ENCODE measurements around the gene EPN2.
A peak's percentile ranks its signal among the peaks of the same experiment; 100 is the strongest.

EPN2 gene

DNA sequence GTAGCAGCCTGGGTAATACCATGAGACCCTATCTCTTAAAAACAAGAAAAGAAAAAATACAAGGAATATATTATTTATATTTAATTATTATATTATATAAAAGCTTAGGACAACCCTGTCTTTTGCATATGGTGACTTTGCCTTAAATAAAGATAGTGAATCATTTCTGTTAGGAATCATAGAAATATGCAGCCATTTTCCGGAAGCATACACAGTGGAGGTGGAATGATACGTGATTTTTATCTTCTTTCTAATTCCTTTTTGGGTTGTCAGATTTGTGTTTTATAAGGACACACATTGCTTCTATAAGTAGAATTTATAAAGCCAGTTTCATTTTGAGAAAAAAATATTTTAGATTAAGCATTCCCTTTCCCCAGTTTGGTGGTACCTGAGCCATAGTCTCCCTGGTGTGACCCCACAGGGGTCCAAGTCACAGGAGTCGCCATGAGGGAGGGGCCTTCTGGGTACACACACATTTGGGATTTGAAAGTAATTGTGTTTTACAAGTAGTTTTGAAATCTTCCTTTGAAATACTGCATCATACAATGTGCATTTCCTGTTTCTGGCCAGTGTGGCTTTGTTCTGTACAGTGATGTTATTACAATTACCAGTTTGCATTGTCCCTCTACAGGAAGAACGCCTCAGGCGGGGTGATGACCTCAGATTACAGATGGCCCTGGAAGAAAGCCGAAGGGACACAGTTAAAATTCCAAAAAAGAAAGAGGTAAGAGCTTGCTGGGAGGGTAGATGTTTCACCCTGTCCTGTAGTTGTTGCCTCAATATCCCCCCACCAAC is 74.5 kb downstream of the EPN2 start:
- peaks cover 24% of the 10 kb centered on the region for H3K79me1 ChIP-seq (replicated peaks; ENCODE audit: low read length, poor library complexity, severe bottlenecking)
- no peak overlapping the region for H2AK5ac ChIP-seq (ENCODE audit: low read length, severe bottlenecking)
- H2BK5ac ChIP-seq (ENCODE audit: low read depth, low read length, poor library complexity, severe bottlenecking): no peak overlapping the region
- H4K91ac ChIP-seq (ENCODE audit: low read length): no peak overlapping the region
- no peak overlapping the region for H3K18ac ChIP-seq (ENCODE audit: low read depth in 1 of 2, low read length in 2 of 2)
- no peak overlapping the region for H3K4me2 ChIP-seq (ENCODE audit: low read length, poor library complexity, severe bottlenecking)
- H3K27me3 ChIP-seq (ENCODE audit: control insufficient read depth in 1 of 2, insufficient read depth in 1 of 2, low read length in 2 of 2): no peaks in the 10 kb centered on the region
- 84% methylated on average over 6 of the region's 6 CpGs for WGBS
- H3K9ac ChIP-seq (ENCODE audit: low read length): no peak overlapping the region
- H2BK12ac ChIP-seq (ENCODE audit: low read length in 2 of 2): no peak overlapping the region
- H2AFZ ChIP-seq (ENCODE audit: low read depth, low read length): no peak overlapping the region
- H3K4ac ChIP-seq (ENCODE audit: low read depth in 1 of 2, low read length in 2 of 2): no peak overlapping the region
- H2BK120ac ChIP-seq (ENCODE audit: low read depth, low read length): no peak overlapping the region
- H2BK15ac ChIP-seq (ENCODE audit: low read depth, poor library complexity, severe bottlenecking): no peak overlapping the region
- H3K9me3 ChIP-seq (ENCODE audit: control insufficient read depth, low read length): no peaks in the 10 kb centered on the region
- no peak for DNase-seq
- no peak overlapping the region for H3K27ac ChIP-seq (ENCODE audit: low read length, poor library complexity, severe bottlenecking)
- no peak overlapping the region for H3K23ac ChIP-seq (ENCODE audit: low read length in 2 of 2)
- H3K4me3 ChIP-seq (ENCODE audit: insufficient read depth in 1 of 2, low read depth in 1 of 2, low read length in 2 of 2): no peak overlapping the region
- H3K14ac ChIP-seq (ENCODE audit: low read length in 2 of 2): no peak overlapping the region
- H4K8ac ChIP-seq (ENCODE audit: low read length): no peak overlapping the region
- peaks cover 21% of the 10 kb centered on the region for H3K4me1 ChIP-seq (ENCODE audit: control insufficient read depth, insufficient read depth, low read depth, low read length)
- peaks cover 43 to 83% of the 10 kb centered on the region in 2 experiments for H3K36me3 ChIP-seq (ENCODE audit: control insufficient read depth in 1 of 2, insufficient read depth in 2 of 2, low read depth in 1 of 2, low read length in 2 of 2)

DNA sequence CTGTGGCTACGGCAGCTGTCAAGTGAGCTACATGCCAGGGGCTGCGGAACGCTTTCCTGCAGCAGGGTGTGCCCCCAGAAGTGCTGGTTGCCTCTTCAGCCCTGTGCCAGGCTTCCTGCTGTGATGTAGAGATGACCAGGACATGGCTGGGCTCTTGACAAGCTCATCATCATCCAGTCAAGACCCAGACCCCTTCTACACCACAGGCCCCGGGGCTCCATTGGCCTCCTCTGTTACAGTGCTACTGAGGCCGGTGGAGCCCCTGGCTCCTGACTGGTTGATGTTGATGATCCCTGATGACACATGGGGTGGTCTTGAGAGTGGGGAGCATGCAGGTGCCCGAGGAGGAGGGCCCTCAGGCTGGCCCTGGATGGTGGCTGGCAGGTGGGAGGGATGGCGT is 75.2 kb downstream of the EPN2 start:
- H4K91ac ChIP-seq (ENCODE audit: low read length): no peak overlapping the region
- H3K18ac ChIP-seq (ENCODE audit: low read depth in 1 of 2, low read length in 2 of 2): no peak overlapping the region
- H2AFZ ChIP-seq (ENCODE audit: low read depth, low read length): no peak overlapping the region
- peak overlapping the region in 1 of 2 experiments; percentile 29 for H2BK12ac ChIP-seq (ENCODE audit: low read length in 2 of 2)
- no peak overlapping the region for H3K14ac ChIP-seq (ENCODE audit: low read length in 2 of 2)
- no peak overlapping the region for H3K23ac ChIP-seq (ENCODE audit: low read length in 2 of 2)
- peak overlapping the region; percentile 19 for H2AK5ac ChIP-seq (ENCODE audit: low read length, severe bottlenecking)
- H3K9ac ChIP-seq (ENCODE audit: low read length): no peak overlapping the region
- no peak for DNase-seq
- no peak overlapping the region for H3K4ac ChIP-seq (ENCODE audit: low read depth in 1 of 2, low read length in 2 of 2)
- H2BK5ac ChIP-seq (ENCODE audit: low read depth, low read length, poor library complexity, severe bottlenecking): no peak overlapping the region
- H3K4me3 ChIP-seq (ENCODE audit: insufficient read depth in 1 of 2, low read depth in 1 of 2, low read length in 2 of 2): no peak overlapping the region
- no peaks in the 10 kb centered on the region for H3K27me3 ChIP-seq (ENCODE audit: control insufficient read depth in 1 of 2, insufficient read depth in 1 of 2, low read length in 2 of 2)
- peaks cover 43 to 86% of the 10 kb centered on the region in 2 experiments for H3K36me3 ChIP-seq (ENCODE audit: control insufficient read depth in 1 of 2, insufficient read depth in 2 of 2, low read depth in 1 of 2, low read length in 2 of 2)
- peaks cover 24% of the 10 kb centered on the region for H3K79me1 ChIP-seq (replicated peaks; ENCODE audit: low read length, poor library complexity, severe bottlenecking)
- no peak overlapping the region for H2BK15ac ChIP-seq (ENCODE audit: low read depth, poor library complexity, severe bottlenecking)
- no peak overlapping the region for H3K4me2 ChIP-seq (ENCODE audit: low read length, poor library complexity, severe bottlenecking)
- no peak overlapping the region for H2BK120ac ChIP-seq (ENCODE audit: low read depth, low read length)
- H3K9me3 ChIP-seq (ENCODE audit: control insufficient read depth, low read length): no peaks in the 10 kb centered on the region
- WGBS: 96% methylated on average over 7 of the region's 7 CpGs
- H3K4me1 ChIP-seq (ENCODE audit: control insufficient read depth, insufficient read depth, low read depth, low read length): peaks cover 26% of the 10 kb centered on the region
- no peak overlapping the region for H3K27ac ChIP-seq (ENCODE audit: low read length, poor library complexity, severe bottlenecking)
- no peak overlapping the region for H4K8ac ChIP-seq (ENCODE audit: low read length)

DNA sequence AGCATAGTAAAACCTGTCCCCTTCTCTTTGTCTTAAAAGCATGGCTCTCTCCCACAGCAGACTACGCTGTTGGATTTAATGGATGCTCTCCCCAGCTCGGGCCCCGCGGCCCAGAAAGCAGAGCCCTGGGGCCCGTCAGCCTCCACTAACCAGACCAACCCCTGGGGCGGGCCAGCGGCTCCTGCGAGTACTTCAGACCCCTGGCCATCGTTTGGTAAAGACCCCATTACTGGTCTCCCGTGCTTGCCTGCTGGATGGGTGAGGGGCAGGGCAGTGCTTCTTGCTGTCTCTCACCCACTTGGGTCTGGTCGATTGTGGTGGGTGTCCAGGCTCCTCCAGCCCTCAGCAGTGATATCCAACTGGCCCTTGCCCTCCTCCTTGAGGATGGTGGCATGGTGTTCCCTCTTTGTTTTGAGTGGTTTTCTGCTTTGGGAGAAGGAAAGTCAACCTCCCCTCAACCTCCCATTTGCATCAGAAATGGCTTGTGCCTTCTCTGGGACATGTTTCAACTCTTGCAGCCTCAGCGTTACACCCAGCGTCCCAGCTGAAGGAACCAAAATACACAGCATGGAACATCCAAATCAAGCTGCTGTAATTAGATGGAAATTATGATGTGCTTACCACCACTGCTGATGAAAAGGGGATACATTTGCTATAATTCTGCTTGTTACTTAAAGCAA is 76.0 kb downstream of the EPN2 start:
- Histone ChIP-seq H2AFZ (ENCODE audit: low read depth, low read length) (no peak overlapping the region), H4K91ac (ENCODE audit: low read length) (no peak overlapping the region), H3K23ac (ENCODE audit: low read length in 2 of 2) (no peak overlapping the region), H3K36me3 (ENCODE audit: control insufficient read depth in 1 of 2, insufficient read depth in 2 of 2, low read depth in 1 of 2, low read length in 2 of 2) (peaks cover 48 to 89% of the 10 kb centered on the region in 2 experiments), H3K4me1 (ENCODE audit: control insufficient read depth, insufficient read depth, low read depth, low read length) (peaks cover 34% of the 10 kb centered on the region), H2BK5ac (ENCODE audit: low read depth, low read length, poor library complexity, severe bottlenecking) (no peak overlapping the region), H3K27ac (ENCODE audit: low read length, poor library complexity, severe bottlenecking) (no peak overlapping the region), H2AK5ac (ENCODE audit: low read length, severe bottlenecking) (no peak overlapping the region), H3K4ac (ENCODE audit: low read depth in 1 of 2, low read length in 2 of 2) (no peak overlapping the region), H3K4me2 (ENCODE audit: low read length, poor library complexity, severe bottlenecking) (no peak overlapping the region), H2BK120ac (ENCODE audit: low read depth, low read length) (no peak overlapping the region), H3K79me1 (replicated peaks; ENCODE audit: low read length, poor library complexity, severe bottlenecking) (peaks cover 24% of the 10 kb centered on the region), H3K4me3 (ENCODE audit: insufficient read depth in 1 of 2, low read depth in 1 of 2, low read length in 2 of 2) (no peak overlapping the region), H2BK12ac (ENCODE audit: low read length in 2 of 2) (no peak overlapping the region), H3K18ac (ENCODE audit: low read depth in 1 of 2, low read length in 2 of 2) (no peak overlapping the region), H3K9me3 (ENCODE audit: control insufficient read depth, low read length) (no peaks in the 10 kb centered on the region), H3K27me3 (ENCODE audit: control insufficient read depth in 1 of 2, insufficient read depth in 1 of 2, low read length in 2 of 2) (no peaks in the 10 kb centered on the region), H4K8ac (ENCODE audit: low read length) (no peak overlapping the region), H3K9ac (ENCODE audit: low read length) (peak overlapping the region; percentile 47), H2BK15ac (ENCODE audit: low read depth, poor library complexity, severe bottlenecking) (no peak overlapping the region), H3K14ac (ENCODE audit: low read length in 2 of 2) (no peak overlapping the region)
- DNase-seq: no peak
- WGBS: over 99% methylated on average over 12 of the region's 13 CpGs

Data from mesenchymal stem cell (in vitro differentiated cells and primary cell).